ENCODE measurements around the gene MALL.
"Not testable (repeated sequence)": the region's sequence is repeated elsewhere in the genome, so short reads cannot be mapped to it uniquely, and the experiment has no call there.

Gene MALL

GRCh38 chr2:110058034-110058433 lies 57.6 kb downstream of the MALL start:
- H3K79me1 ChIP-seq (ENCODE audit: low read length); H3K9me3 ChIP-seq (ENCODE audit: insufficient read depth, low read depth, low read length); H2BK12ac ChIP-seq (ENCODE audit: low read length); H2BK5ac ChIP-seq (ENCODE audit: low read depth, low read length, poor library complexity); H4K91ac ChIP-seq (ENCODE audit: low read depth, low read length); H3K79me2 ChIP-seq (ENCODE audit: control insufficient read depth, insufficient read depth, low read length, poor library complexity); H3K4me3 ChIP-seq (ENCODE audit: low read depth, low read length); H4K12ac ChIP-seq (ENCODE audit: low read depth, low read length); H3K27me3 ChIP-seq (ENCODE audit: insufficient read depth, low read length); H4K8ac ChIP-seq (ENCODE audit: low read depth, low read length); H3K27ac ChIP-seq (ENCODE audit: low read depth, low read length); H2AK5ac ChIP-seq (ENCODE audit: low read length); H3K14ac ChIP-seq (ENCODE audit: low read length); H3K4ac ChIP-seq (ENCODE audit: low read depth, low read length); H3K9ac ChIP-seq (ENCODE audit: low read length); H3K18ac ChIP-seq (ENCODE audit: low read length); H2BK120ac ChIP-seq (ENCODE audit: insufficient read depth, low read length, poor library complexity); H3K23ac ChIP-seq (ENCODE audit: low read length); H3K4me1 ChIP-seq (ENCODE audit: control insufficient read depth in 1 of 2, insufficient read depth in 2 of 2, low read length in 2 of 2); H3K4me2 ChIP-seq (ENCODE audit: low read length); H3K36me3 ChIP-seq (ENCODE audit: control insufficient read depth in 1 of 2, insufficient read depth in 2 of 2, low read length in 2 of 2); DNase-seq; H2AFZ ChIP-seq (ENCODE audit: insufficient read depth, low read length, poor library complexity): not testable (repeated sequence)

GRCh38 chr2:110055819-110056408 lies 59.7 kb downstream of the MALL start:
- not testable (repeated sequence) for H3K23ac ChIP-seq (ENCODE audit: low read length); H3K18ac ChIP-seq (ENCODE audit: low read length); H2BK120ac ChIP-seq (ENCODE audit: insufficient read depth, low read length, poor library complexity); DNase-seq; H3K4me2 ChIP-seq (ENCODE audit: low read length); H3K36me3 ChIP-seq (ENCODE audit: control insufficient read depth in 1 of 2, insufficient read depth in 2 of 2, low read length in 2 of 2); H3K27me3 ChIP-seq (ENCODE audit: insufficient read depth, low read length); H3K9ac ChIP-seq (ENCODE audit: low read length); H4K91ac ChIP-seq (ENCODE audit: low read depth, low read length); H3K4me1 ChIP-seq (ENCODE audit: control insufficient read depth in 1 of 2, insufficient read depth in 2 of 2, low read length in 2 of 2); H2BK5ac ChIP-seq (ENCODE audit: low read depth, low read length, poor library complexity); H3K79me1 ChIP-seq (ENCODE audit: low read length); H3K27ac ChIP-seq (ENCODE audit: low read depth, low read length); H3K4ac ChIP-seq (ENCODE audit: low read depth, low read length); H3K14ac ChIP-seq (ENCODE audit: low read length); H3K9me3 ChIP-seq (ENCODE audit: insufficient read depth, low read depth, low read length); H2AK5ac ChIP-seq (ENCODE audit: low read length); H3K4me3 ChIP-seq (ENCODE audit: low read depth, low read length); H4K12ac ChIP-seq (ENCODE audit: low read depth, low read length); H4K8ac ChIP-seq (ENCODE audit: low read depth, low read length); H2BK12ac ChIP-seq (ENCODE audit: low read length); H2AFZ ChIP-seq (ENCODE audit: insufficient read depth, low read length, poor library complexity); H3K79me2 ChIP-seq (ENCODE audit: control insufficient read depth, insufficient read depth, low read length, poor library complexity)
- no CpG with 5 or more reads among the region's 8 CpGs for WGBS (ENCODE audit: extremely low coverage, insufficient coverage, insufficient read length)

GRCh38 chr2:110054521-110055407 lies 60.9 kb downstream of the MALL start:
- H3K4me2 ChIP-seq (ENCODE audit: low read length); H3K27me3 ChIP-seq (ENCODE audit: insufficient read depth, low read length); H4K12ac ChIP-seq (ENCODE audit: low read depth, low read length); H3K4me3 ChIP-seq (ENCODE audit: low read depth, low read length); H3K27ac ChIP-seq (ENCODE audit: low read depth, low read length); H3K9ac ChIP-seq (ENCODE audit: low read length); H3K4me1 ChIP-seq (ENCODE audit: control insufficient read depth in 1 of 2, insufficient read depth in 2 of 2, low read length in 2 of 2); H3K18ac ChIP-seq (ENCODE audit: low read length); H3K23ac ChIP-seq (ENCODE audit: low read length); H2AK5ac ChIP-seq (ENCODE audit: low read length); H4K8ac ChIP-seq (ENCODE audit: low read depth, low read length); H2BK120ac ChIP-seq (ENCODE audit: insufficient read depth, low read length, poor library complexity); H3K79me2 ChIP-seq (ENCODE audit: control insufficient read depth, insufficient read depth, low read length, poor library complexity); H3K4ac ChIP-seq (ENCODE audit: low read depth, low read length); H3K79me1 ChIP-seq (ENCODE audit: low read length); H3K14ac ChIP-seq (ENCODE audit: low read length); H3K36me3 ChIP-seq (ENCODE audit: control insufficient read depth in 1 of 2, insufficient read depth in 2 of 2, low read length in 2 of 2); H2BK5ac ChIP-seq (ENCODE audit: low read depth, low read length, poor library complexity); H2BK12ac ChIP-seq (ENCODE audit: low read length); H2AFZ ChIP-seq (ENCODE audit: insufficient read depth, low read length, poor library complexity); H3K9me3 ChIP-seq (ENCODE audit: insufficient read depth, low read depth, low read length); H4K91ac ChIP-seq (ENCODE audit: low read depth, low read length): not testable (repeated sequence)
- no CpG with 5 or more reads among the region's 11 CpGs for WGBS (ENCODE audit: extremely low coverage, insufficient coverage, insufficient read length)
- DNase-seq, result peak; percentile 15 to 40

GRCh38 chr2:110053688-110054087 lies 61.9 kb downstream of the MALL start:
- not testable (repeated sequence) for H3K9ac ChIP-seq (ENCODE audit: low read length); H3K4me1 ChIP-seq (ENCODE audit: control insufficient read depth in 1 of 2, insufficient read depth in 2 of 2, low read length in 2 of 2); H3K36me3 ChIP-seq (ENCODE audit: control insufficient read depth in 1 of 2, insufficient read depth in 2 of 2, low read length in 2 of 2); H3K18ac ChIP-seq (ENCODE audit: low read length); H4K91ac ChIP-seq (ENCODE audit: low read depth, low read length); H3K4ac ChIP-seq (ENCODE audit: low read depth, low read length); H3K27ac ChIP-seq (ENCODE audit: low read depth, low read length); H3K79me2 ChIP-seq (ENCODE audit: control insufficient read depth, insufficient read depth, low read length, poor library complexity); DNase-seq; H2BK120ac ChIP-seq (ENCODE audit: insufficient read depth, low read length, poor library complexity); H3K4me2 ChIP-seq (ENCODE audit: low read length); H3K79me1 ChIP-seq (ENCODE audit: low read length); H3K14ac ChIP-seq (ENCODE audit: low read length); H3K4me3 ChIP-seq (ENCODE audit: low read depth, low read length); H4K12ac ChIP-seq (ENCODE audit: low read depth, low read length); H3K9me3 ChIP-seq (ENCODE audit: insufficient read depth, low read depth, low read length); H2AK5ac ChIP-seq (ENCODE audit: low read length); H3K23ac ChIP-seq (ENCODE audit: low read length); H2BK12ac ChIP-seq (ENCODE audit: low read length); H2AFZ ChIP-seq (ENCODE audit: insufficient read depth, low read length, poor library complexity); H2BK5ac ChIP-seq (ENCODE audit: low read depth, low read length, poor library complexity); H4K8ac ChIP-seq (ENCODE audit: low read depth, low read length); H3K27me3 ChIP-seq (ENCODE audit: insufficient read depth, low read length)
- WGBS (ENCODE audit: extremely low coverage, insufficient coverage, insufficient read length), result no CpG with 5 or more reads among the region's 5 CpGs
